ENCODE results near the gene COL25A1.

COL25A1 gene

DNA sequence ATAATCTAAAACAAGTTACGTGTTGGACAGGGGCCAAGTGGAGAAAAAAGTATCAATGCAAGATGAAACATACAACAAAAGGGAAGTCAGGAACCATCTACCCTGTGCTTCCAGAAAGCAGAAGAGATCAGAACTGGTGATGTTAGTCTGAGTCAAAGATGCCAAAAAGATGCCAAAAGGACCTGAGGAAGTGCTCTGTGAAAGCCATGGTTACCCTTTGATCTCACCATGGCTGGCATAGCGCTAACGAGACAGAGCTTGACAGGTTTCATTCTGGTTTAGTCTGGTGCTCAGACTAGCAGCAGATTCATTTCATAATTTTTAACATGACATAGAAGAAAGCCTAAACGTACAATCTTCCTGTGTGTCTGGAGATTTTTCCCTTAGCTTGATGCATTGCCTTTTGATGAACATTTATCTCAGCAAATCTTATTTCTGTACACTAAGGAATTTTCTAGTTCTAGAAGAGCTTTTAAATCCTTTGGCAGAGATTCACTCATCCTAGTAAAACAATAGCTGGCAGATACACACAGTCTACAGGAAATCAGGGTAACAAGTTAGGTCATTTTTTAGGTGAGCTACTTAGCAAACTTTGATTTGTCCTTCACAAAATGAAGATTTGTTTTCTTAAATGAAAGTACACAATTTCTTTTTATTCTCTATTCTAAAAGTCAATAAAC is 87.7 kb downstream of the COL25A1 start:
- no peak for DNase-seq

DNA sequence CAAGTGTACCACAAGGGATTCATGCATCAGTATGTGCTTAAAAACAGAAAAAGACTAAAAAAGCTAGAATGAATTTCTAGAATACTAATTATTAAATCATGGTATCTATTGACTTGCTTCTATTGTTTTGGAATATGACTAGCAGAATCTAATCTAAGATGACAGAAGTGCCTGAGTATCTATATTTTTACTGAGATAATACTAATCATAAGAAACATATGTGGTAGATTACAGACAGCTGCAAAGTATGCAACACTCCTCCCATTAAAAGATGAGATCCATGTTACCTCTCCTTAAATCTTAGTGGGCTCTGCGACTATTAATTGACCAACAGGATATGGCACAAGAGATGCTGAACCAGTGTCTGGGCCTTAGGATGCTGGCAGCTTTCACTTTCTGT is 89.4 kb downstream of the COL25A1 start:
- DNase-seq: no peak

DNA sequence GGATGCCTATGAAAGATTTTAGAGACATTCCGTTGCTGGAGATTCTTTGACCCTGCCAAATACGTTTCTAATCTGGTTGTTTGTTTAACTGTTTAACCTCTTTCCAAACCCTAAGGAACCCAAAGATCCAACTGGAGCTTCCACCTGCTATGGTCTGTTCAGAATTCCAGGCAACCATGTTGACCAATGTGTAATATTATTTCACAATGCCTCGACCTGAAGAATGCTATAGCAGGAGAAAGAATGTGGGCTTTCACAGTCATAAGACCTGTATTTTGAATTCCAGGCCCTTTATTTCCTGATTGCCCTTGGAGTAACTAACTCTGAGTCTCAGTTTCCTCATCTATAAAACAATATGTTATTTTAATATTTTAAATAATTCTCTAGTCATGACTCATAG is 90.8 kb downstream of the COL25A1 start:
- DNase-seq: no peak

DNA sequence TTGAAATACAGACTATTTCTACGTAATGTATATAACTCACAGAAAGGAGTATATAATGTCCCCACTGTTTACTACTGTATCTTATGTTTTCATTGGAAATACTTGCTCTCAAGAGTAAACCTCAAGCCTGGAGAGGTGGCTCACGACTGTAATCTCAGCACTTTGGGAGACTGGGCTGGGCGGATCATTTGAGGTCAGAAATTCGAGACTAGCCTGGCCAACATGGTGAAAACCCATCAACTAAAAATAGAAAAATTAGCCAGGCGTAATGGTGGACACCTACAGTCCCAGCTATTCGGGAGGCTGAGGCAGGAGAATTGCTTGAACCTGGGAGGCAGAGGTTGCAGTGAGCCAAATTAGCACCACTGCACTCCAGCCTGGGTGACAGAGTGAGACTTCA is 92.8 kb downstream of the COL25A1 start:
- DNase-seq: no peak

DNA sequence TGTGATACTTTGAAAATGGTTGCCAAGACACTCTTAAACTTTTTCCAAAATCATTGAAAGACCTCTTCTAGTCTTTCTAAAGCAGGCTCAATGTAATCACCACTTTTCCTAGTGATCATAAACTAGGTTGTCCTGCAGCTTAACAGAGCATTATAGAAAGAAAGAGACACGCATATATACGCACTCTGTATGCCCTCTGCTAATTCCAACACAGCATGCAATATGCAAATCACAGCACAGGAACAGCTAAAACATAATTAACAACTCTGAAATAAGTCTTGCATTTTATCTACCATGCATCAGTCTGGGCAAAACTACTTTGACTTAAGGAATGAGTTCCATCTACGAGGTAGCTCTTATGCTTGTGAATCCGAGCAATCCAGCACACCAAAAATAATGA is 94.6 kb downstream of the COL25A1 start:
- DNase-seq: no peak

DNA sequence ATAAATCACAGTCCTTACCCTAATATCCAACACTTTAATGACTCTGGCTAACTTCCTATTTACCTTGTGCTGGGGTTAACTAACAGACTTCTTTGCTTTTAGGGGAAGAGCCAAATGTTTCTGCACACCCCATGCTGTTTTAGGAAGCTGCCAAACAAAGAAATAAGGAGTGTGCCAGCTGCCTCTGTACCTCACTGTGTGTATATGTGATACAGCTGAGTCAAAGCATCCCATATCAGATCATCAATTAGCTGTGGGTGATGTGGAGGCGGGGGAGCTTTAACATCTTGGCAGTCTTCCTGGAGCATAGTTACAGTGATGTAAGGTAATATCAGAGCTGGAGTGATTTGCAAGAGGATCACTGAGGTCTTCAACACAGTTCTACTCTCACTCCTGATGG is 95.4 kb downstream of the COL25A1 start:
- no peak for DNase-seq

DNA sequence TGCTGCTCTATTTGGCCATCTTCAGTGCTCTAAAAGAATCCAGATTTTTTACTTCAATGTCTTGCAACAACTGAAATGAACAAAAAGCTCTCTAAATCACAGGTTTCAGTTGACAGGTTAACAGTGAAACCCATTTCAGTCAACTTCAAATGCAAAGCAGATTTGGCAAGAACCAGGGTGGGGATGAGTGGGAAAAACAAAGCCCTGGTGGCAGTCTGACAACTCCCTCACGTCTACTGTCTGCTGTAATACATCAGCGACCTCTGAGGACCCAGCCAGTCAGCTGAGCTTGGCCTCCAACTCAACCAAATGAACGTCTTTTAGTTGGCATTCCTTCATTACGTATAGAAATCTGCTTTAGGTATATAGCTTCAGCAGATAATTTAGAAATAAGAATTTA is 95.8 kb downstream of the COL25A1 start:
- no peak for DNase-seq

DNA sequence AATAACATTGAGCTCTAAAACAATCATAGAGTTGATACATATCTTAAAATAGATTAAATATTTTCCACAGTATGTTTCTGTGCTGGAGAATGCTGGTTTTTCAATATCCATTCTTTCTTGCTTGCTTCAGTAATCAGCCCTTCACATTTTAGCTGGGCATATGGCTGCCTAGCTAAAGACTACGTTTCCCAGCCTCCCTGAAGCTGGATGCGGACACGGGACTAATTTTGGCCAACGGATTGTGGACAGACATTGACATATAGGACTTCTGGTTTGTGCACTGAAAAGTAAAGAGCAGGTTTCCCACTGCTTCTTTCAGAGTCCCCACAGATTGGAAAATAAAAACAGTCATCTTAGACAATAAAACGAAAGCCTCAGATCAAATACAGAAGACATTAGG is 97.3 kb downstream of the COL25A1 start:
- no peak for DNase-seq

DNA sequence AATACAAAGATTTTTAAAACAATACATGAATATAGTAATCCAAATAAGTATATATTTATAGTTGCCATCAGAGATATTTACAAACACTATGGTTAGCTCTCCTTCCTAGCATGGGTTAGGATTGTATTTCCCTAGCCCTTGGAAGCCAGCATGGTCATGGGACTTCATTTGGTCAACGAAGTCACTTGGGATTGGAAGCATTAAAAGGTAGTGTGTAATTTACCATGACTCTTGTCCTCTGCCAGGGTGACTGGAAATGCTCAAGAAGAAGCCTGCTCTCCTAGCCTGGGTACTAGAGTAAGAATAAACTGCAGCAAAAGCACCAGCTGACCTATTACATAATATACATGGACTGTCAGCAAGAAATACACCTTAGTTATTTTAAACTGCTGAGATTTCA is 102.9 kb downstream of the COL25A1 start:
- no peak for DNase-seq

DNA sequence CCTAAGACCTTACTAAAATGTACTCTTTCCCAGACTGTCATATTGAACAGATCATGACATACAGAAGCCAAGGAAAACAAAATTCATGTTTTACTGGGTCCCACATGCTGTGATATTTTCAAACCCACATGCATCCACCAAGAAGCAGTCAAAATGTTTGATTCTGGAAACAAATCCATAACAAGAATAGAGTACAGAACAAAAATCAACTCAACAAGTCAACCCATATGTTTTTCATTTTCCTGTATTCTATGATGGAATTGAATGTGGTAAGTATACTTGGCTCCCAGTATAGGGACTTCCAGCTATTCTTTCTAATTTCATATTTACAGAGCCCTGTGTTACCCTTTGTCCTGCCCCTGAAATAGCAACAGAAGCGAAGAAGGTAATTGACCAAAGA is 106.8 kb downstream of the COL25A1 start:
- DNase-seq: no peak

DNA sequence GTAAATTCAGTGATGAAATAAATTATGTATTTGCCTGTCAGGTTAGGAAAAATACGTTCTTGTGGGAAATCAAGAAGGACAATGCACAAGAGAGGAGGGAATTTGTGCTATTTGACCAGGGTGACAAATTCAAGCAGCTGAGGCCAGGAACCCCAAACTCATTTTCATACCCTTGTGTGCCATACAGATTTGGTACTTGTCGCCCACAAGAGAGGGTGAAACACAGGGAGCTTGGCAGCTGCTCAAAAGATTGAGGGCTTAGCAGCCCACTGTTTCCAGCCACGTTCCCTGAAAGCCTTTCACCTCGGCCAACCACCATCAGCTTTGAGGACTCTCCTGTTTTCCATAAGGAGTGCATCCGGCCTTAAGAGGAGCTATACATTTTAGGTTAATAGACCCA is 111.2 kb downstream of the COL25A1 start:
- no peak for DNase-seq

DNA sequence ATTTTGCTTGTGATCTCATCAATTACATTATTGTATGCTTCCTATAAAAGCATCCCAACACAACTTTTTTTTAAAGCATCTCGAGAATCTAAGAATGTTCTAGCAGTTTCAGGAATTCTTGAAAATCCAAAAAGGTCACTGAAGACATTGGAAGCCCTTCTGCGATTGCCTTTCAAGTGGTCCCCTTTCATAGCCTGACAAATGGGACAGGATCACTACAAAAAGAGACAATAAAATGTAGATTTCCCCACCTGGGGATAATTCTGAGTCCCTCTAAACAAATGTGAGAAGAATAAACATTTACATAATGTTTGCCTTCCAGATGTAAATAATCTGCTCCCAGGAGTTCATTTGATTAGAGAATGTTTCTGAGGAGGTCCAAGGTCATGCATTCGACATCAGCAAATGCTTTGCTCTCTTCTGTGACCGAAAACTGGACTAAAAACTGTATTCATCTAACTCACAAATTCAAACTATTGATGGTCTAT is 116.0 kb downstream of the COL25A1 start:
- no peak for DNase-seq

DNA sequence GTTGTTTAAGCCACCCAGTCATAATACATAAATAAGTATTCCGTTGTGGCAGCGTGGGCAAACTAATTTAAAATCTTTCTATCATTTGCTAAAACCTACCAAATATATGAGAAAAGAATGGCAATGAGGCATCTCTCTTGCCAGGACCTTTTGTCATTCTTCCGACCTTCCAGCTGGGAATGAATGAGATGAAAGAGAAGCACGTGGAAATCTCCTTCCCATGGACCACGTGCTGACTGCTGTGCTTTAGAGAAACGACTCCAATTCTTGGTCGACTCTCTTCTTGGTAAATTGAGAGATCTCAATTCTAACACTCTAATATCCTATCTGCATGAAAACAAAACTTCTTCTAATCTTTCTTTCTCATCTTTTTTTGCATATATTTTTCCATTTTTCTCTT is 116.5 kb downstream of the COL25A1 start:
- no peak for DNase-seq

DNA sequence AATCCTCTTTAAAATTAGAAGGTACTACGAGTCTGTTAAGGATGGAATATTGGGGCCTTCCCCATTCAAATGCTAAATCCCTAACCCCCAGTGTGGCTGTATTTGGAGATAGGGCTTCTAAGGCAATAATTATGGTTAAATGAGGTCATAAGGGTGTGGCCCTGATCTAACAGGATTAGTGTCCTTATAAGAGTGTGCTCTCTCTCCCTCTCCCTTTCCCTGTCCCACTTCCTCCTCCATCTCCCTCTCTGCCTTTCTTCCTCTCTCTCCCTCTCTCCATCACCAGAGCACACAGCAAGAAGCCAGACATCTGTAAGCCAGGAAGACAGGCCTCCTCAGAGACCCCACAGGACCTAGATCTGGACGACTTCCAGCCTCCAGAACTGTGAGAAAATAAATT is 116.9 kb downstream of the COL25A1 start:
- DNase-seq: no peak

DNA sequence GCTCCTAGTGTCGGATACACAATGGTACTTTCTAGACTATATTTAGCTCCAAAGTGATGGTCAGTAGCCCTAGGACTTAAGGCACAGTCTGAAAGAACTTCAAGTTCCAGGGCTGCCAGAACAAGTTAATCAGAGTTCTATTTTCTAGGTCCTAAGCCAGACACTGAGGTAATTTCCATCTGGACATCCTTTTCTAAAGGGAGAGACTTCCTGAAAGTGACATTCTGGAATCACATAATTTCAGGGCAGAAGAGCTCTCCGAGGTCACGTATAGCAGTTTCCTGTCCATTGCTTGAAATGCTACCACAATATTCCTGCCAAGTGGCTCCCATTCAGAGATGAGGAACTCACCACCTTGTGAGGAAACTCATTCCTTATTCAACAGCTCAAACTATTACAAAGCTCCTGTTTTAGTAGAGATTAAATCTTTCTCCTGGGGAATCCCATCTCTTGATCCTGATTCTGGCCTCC is 117.9 kb downstream of the COL25A1 start:
- no peak for DNase-seq

DNA sequence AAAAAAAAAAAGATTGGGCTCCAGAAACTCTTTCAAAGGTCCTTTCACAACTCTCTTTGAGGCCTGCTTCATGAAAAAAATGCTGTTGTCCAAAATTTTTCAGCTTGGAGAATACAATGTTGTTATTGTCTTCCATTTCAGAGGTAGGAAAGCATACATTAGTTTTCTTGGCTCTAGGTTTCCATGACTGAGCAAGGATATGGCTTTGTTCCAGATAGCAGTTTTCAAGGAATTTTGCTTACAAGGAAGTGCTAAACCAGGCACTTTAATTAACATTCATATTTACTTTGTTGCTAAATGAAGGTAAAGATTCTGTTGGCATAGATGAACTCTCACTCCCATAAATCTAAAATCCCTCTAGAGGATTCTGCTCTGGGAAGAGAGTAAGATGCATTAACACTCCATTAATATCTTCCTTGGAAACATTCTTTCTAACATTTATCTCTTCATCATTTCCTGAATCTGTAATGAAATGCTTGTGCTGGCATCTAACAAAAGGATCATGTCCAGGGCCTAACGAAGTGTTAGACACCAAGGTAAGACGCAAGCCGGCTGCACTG is 118.4 kb downstream of the COL25A1 start:
- no peak for DNase-seq

DNA sequence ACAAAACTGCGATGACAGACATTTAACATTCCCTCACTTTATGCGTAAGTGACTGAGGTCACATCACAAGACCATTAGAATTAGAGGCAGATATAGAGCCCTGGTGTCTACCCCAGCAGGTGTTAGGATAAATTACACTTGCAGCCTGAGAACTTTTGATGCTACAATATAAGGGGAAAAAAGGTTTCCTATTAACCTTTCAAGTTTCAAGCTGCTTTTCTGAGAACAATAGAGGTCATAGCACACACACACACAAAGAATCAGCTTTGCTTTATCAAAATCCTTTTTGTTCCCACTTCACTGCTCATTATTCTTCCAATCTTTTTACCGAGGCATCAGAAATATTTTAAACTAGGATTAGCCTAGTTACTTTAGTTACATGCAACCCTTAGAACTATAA is 119.8 kb downstream of the COL25A1 start:
- no peak for DNase-seq

DNA sequence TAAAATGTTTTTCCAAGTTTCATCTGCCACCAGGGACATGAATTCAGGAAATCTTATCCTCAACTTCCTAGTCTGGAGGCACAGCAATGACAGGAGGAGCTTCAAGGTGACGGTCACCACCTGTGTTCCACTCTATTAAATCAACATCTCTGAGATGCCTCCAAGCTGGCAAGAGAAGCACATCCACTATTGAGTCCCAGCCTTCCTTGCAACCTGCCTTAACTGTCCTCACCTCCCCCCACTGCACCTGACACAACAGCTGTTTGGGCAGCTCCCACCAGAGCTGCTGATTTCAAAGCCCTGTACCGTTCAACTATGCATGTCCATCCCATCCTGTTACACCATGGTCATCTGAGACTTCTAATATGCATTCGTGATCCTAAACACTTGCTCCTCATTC is 123.4 kb downstream of the COL25A1 start:
- DNase-seq: no peak

DNA sequence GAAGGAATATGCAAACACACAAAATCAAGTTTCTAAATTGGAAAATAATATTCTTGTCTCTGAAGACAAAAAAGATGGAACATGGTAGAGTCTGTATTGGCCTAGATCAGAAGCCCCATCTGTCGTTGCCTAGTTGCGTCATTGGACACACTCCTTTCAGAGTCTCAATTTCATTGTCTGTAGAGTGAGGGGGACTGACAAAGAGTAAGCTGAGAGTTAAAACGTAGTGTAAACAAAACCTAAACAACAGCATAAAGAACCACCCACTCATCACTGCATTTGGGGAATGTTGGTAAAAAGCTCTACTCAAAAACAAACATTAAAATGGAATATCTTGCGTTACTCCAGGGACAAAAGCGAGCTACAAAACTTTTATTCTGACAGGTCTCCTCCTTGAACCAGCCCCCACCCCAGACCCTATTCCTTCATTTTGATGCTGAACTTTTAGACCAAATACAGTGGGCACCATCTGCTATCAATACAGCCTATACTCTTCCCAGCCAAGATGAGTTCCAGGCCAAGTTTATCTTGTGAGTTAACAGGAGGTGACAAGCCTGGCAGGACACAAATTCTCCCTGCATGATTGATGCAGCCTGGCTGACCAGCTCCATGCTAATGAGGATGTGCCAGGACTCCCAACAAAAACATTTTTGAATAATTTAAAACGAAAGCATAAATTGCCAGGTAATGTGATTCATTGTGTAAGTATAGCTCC is 125.2 kb downstream of the COL25A1 start:
- DNase-seq: no peak

DNA sequence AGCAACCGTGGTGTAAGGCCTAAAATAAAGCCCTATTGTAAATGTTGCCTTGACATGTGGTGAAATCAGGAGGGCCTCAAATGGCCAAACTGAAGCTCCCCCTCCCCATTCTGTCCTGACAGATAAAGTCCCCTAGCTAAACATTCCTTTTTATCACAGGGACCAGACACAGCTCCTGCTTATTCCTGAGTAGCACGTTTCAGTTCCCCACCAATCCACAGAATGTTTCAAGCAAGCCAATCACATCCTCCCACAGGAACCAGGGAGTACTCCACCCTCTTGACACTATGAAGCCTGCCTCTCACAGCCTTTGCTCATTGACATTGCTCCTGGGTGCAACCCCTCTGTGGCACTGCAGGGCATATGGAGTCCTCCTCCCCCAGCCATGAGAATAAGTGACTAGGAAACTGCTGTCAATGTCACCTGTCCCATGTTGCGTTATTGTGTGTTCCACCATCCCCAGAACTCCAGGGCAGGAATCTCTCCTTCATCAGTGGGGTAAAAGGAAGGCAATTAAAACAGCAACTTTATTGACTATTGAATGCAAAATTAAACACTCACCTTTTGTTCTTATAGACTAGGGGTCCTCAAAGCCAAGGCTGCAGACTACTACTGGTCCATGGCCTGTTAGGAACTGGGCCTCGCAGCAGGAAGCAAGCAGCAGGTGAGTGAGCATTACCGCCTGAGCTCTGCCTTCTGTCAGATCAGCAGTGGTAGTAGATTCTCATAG is 128.1 kb downstream of the COL25A1 start:
- DNase-seq: no peak

DNA sequence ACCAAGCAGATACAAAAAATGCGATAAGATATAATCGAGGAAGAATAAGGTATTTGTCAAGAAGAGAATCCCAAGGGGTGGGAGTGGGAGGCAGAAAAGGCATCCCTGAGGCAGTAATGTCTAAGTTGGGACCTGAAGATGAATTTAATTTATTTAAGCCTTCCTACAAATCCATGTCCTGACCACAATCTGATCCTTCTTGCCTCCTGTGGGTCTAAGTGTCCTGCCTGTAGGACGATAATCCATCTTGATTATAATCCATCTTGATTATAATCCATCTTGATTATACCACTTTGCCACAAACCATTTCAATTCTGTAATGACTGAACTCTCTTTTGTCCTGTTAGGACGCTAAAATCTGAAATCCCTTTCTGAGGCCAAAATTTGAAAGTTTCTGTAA is 130.2 kb downstream of the COL25A1 start:
- DNase-seq: no peak

DNA sequence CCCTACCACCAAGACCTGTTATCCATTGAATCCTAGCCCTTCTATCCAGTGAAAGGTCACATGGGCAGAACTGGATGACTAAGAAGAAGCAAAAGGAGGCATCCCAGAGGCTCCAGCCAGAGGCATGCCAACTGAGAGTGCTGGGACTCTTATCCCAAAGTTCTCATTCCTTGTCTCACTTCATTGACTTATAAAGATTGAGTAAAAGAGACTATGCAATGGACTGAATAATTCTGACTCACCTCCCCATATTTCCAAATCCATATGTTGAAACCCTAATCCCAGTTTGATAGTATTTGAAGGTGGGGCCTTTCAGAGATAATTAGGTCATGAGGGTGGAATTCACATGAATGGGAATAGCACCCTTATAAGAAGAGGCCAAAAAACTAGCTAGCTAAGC is 131.4 kb downstream of the COL25A1 start:
- no peak for DNase-seq

DNA sequence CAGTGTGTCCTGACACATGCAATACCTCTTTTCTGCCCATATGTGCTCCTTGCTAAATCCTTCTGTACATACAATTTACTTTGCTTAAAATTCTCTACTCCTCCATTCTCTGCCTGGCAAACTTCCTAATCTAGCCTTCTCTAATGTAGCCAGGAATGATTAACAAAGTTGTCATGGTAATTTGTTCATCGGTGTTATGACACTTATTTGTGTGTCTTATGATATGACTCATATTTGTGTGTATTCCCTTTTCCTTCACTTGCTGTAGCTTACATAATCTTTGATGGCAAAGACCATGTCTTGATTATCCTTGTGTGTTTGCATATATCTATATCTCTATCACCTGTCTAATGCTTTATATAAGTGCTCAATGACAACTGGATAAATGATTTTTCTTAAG is 133.3 kb downstream of the COL25A1 start:
- DNase-seq: no peak

DNA sequence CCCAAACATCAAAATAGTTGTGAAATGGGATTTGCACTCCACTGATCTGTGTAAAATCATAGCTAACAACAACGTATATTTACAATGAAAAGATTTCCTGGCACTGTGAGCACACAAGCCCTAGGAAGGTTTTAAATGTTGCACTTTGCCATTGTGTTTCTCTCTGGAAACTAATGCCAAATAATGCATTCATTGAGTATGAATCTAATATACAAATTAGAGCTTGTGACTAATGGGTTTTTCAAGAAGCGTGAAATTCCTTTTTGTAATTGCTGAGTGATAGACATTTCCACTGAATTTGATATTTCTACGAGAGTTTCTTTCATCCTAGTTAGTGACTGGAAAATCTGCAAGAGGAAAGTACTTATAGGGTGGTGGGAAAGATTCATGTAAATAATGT is 135.9 kb downstream of the COL25A1 start:
- DNase-seq: no peak
